ENCODE measurements around the gene CD79B. TPM values are rescaled to one million over a fixed set of nuclear protein-coding genes. Genes with fewer than 3 reads are reported as not detected.

The CD79B gene
- total RNA-seq, 1 donor from 2014 or later, result 0.25 TPM

- no peak for TF ChIP-seq CTCF (IDR thresholded peaks at IDR 0.05; ENCODE audit: insufficient read depth, low read depth, low read length)
- TF ChIP-seq EZH2 (IDR thresholded peaks at IDR 0.05; ENCODE audit: insufficient read depth, low read length), result no peak
- no peak overlapping the region for H2AFZ ChIP-seq (ENCODE audit: low read depth, low read length)
- Mint-ChIP-seq H3K36me3 (ENCODE audit: low read depth, unreplicated experiment) (peaks cover 3% of the 10 kb centered on the region), H3K9me3 (ENCODE audit: unreplicated experiment) (no peaks in the 10 kb centered on the region), H3K27ac (ENCODE audit: unreplicated experiment) (no peak overlapping the region), H3K4me1 (ENCODE audit: low read depth, unreplicated experiment) (peaks cover 1% of the 10 kb centered on the region), H3K4me3 (ENCODE audit: unreplicated experiment) (no peak overlapping the region), H3K27me3 (ENCODE audit: low read depth, unreplicated experiment) (peaks cover 11% of the 10 kb centered on the region)
- no peak overlapping the region for H3K9ac ChIP-seq (ENCODE audit: low read length)
- no peak overlapping the region for H3K4me2 ChIP-seq (ENCODE audit: low read length)
- H4K20me1 ChIP-seq (ENCODE audit: insufficient read depth, low read length), result no peaks in the 10 kb centered on the region
- no peaks in the 10 kb centered on the region for H3K36me3 ChIP-seq (ENCODE audit: insufficient read depth, low read length)
- DNase-seq (ENCODE audit: low read depth) (no peak), FAIRE-seq (no peak)
- H3K27ac ChIP-seq (ENCODE audit: low read depth, low read length), result no peak overlapping the region
- H3K4me3 ChIP-seq (ENCODE audit: insufficient read depth, low read depth, low read length), result no peak overlapping the region
- no peaks in the 10 kb centered on the region for H3K79me2 ChIP-seq (ENCODE audit: insufficient read depth, low read length)
- H3K9me3 ChIP-seq (ENCODE audit: insufficient read depth, low read depth, low read length), result no peaks in the 10 kb centered on the region
- H3K27me3 ChIP-seq (ENCODE audit: insufficient read depth, low read length), result peaks cover 3% of the 10 kb centered on the region
- H3K4me1 ChIP-seq (ENCODE audit: insufficient read depth, low read length), result no peaks in the 10 kb centered on the region
These were observed 51.4 kb downstream of the CD79B start for GRCh38 chr17:63880706-63881105.

Other genes with a start within 250 kb of the CD79B start
- gene LIMD2, start 232.2 kb downstream of the CD79B start, total RNA-seq, result 54.8 and 55.0 TPM in 2 replicates
- gene STRADA, start 190.5 kb downstream of the CD79B start, total RNA-seq, result 28.6 and 35.7 TPM in 2 replicates
- 92.8 and 95.6 TPM in 2 replicates for gene CCDC47, start 158.7 kb downstream of the CD79B start, total RNA-seq
- gene DDX42, start 158.2 kb downstream of the CD79B start, total RNA-seq, result 120 and 125 TPM in 2 replicates
- gene PSMC5, start 104.9 kb downstream of the CD79B start, total RNA-seq, result 110 and 116 TPM in 2 replicates
- 41.8 and 50.2 TPM in 2 replicates for gene FTSJ3, start 104.7 kb downstream of the CD79B start, total RNA-seq
- gene SMARCD2, start 89.6 kb downstream of the CD79B start, total RNA-seq, result 33.9 and 34.5 TPM in 2 replicates
- 4.3 and 5.8 TPM in 2 replicates for gene CSH2, start 58.7 kb downstream of the CD79B start, total RNA-seq
- not detected in 2 replicates for gene GH2, start 50.4 kb downstream of the CD79B start, total RNA-seq
- gene CSH1, start 35.8 kb downstream of the CD79B start, total RNA-seq, result 8.9 and 15.5 TPM in 2 replicates
- gene CSHL1, start 21.1 kb downstream of the CD79B start, total RNA-seq, result not detected in 2 replicates
- not detected in 2 replicates for gene GH1, start 13.5 kb downstream of the CD79B start, total RNA-seq
- gene SCN4A, start 40.6 kb upstream of the CD79B start, total RNA-seq, result 0.22 and 0.43 TPM in 2 replicates
- gene PRR29, start 66.0 kb upstream of the CD79B start, total RNA-seq, result 0.54 and 0.94 TPM in 2 replicates
- not detected in 2 replicates for gene ICAM2, start 88.3 kb upstream of the CD79B start, total RNA-seq
- gene ERN1, start 197.8 kb upstream of the CD79B start, total RNA-seq, result 9.1 and 11.7 TPM in 2 replicates

All from astrocyte (in vitro differentiated cells and primary cell).